ENCODE data around the gene BRCA2. TPM values are rescaled to one million over a fixed set of nuclear protein-coding genes. Genes with fewer than 3 reads are reported as not detected.

BRCA2 gene
- total and polyA plus RNA-seq, 9 of the 15 experiments (the other 6 are each of a cell fraction or from before 2014, with no cell fraction given) = 4.1 to 17.3 (median 5.8) TPM

- TF ChIP-seq ZNF584 (CRISPR knock-in tag; IDR thresholded peaks at IDR 0.05; ENCODE audit: low read depth) = no peak
- no peak for TF ChIP-seq ZKSCAN1 (IDR thresholded peaks at IDR 0.05; ENCODE audit: low read depth, low read length)
- no peak for TF ChIP-seq ZNF551 (CRISPR knock-in tag; IDR thresholded peaks at IDR 0.05)
- TF ChIP-seq NR1H2 (CRISPR knock-in tag; IDR thresholded peaks at IDR 0.05) = no peak
- TF ChIP-seq XRCC3 (IDR thresholded peaks at IDR 0.05) = no peak
- no peak for TF ChIP-seq CBX8 (IDR thresholded peaks at IDR 0.05; ENCODE audit: borderline replicate concordance, extremely low read depth, low read depth, low read length, poor library complexity, severe bottlenecking)
- no peak for TF ChIP-seq ZNF583 (CRISPR knock-in tag; IDR thresholded peaks at IDR 0.05)
- TF ChIP-seq, protein P1, sequence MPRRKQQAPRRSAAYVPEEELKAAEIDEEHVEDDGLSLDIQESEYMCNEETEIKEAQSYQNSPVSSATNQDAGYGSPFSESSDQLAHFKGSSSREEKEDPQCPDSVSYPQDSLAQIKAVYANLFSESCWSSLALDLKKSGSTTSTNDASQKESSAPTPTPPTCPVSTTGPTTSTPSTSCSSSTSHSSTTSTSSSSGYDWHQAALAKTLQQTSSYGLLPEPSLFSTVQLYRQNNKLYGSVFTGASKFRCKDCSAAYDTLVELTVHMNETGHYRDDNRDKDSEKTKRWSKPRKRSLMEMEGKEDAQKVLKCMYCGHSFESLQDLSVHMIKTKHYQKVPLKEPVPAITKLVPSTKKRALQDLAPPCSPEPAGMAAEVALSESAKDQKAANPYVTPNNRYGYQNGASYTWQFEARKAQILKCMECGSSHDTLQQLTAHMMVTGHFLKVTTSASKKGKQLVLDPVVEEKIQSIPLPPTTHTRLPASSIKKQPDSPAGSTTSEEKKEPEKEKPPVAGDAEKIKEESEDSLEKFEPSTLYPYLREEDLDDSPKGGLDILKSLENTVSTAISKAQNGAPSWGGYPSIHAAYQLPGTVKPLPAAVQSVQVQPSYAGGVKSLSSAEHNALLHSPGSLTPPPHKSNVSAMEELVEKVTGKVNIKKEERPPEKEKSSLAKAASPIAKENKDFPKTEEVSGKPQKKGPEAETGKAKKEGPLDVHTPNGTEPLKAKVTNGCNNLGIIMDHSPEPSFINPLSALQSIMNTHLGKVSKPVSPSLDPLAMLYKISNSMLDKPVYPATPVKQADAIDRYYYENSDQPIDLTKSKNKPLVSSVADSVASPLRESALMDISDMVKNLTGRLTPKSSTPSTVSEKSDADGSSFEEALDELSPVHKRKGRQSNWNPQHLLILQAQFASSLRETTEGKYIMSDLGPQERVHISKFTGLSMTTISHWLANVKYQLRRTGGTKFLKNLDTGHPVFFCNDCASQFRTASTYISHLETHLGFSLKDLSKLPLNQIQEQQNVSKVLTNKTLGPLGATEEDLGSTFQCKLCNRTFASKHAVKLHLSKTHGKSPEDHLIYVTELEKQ (CRISPR knock-in tag; IDR thresholded peaks at IDR 0.05) = no peak
- no peak for TF ChIP-seq TCFL5 (CRISPR knock-in tag; conservative IDR thresholded peaks at IDR 0.05)
- TF ChIP-seq ZNF140 (CRISPR knock-in tag; IDR thresholded peaks at IDR 0.05) = no peak
- TF ChIP-seq, protein P2, sequence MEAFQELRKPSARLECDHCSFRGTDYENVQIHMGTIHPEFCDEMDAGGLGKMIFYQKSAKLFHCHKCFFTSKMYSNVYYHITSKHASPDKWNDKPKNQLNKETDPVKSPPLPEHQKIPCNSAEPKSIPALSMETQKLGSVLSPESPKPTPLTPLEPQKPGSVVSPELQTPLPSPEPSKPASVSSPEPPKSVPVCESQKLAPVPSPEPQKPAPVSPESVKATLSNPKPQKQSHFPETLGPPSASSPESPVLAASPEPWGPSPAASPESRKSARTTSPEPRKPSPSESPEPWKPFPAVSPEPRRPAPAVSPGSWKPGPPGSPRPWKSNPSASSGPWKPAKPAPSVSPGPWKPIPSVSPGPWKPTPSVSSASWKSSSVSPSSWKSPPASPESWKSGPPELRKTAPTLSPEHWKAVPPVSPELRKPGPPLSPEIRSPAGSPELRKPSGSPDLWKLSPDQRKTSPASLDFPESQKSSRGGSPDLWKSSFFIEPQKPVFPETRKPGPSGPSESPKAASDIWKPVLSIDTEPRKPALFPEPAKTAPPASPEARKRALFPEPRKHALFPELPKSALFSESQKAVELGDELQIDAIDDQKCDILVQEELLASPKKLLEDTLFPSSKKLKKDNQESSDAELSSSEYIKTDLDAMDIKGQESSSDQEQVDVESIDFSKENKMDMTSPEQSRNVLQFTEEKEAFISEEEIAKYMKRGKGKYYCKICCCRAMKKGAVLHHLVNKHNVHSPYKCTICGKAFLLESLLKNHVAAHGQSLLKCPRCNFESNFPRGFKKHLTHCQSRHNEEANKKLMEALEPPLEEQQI (IDR thresholded peaks at IDR 0.05) = no peak
- peak; percentile 97 for TF ChIP-seq PHF20 (IDR thresholded peaks at IDR 0.05; ENCODE audit: partially characterized antibody)
- TF ChIP-seq SRSF3 (IDR thresholded peaks at IDR 0.05; ENCODE audit: insufficient read depth, low read length) = no peak
- no peak for TF ChIP-seq RBM14 (IDR thresholded peaks at IDR 0.05; ENCODE audit: borderline replicate concordance, insufficient read depth, low read depth, low read length)
- TF ChIP-seq SNRNP70 (optimal IDR thresholded peaks at IDR 0.05; ENCODE audit: low read depth, low read length) = no peak
- TF ChIP-seq ZNF778 (CRISPR knock-in tag; IDR thresholded peaks at IDR 0.05) = no peak
- no peak for TF ChIP-seq KDM2B (CRISPR knock-in tag; IDR thresholded peaks at IDR 0.05)
- TF ChIP-seq, protein P3, sequence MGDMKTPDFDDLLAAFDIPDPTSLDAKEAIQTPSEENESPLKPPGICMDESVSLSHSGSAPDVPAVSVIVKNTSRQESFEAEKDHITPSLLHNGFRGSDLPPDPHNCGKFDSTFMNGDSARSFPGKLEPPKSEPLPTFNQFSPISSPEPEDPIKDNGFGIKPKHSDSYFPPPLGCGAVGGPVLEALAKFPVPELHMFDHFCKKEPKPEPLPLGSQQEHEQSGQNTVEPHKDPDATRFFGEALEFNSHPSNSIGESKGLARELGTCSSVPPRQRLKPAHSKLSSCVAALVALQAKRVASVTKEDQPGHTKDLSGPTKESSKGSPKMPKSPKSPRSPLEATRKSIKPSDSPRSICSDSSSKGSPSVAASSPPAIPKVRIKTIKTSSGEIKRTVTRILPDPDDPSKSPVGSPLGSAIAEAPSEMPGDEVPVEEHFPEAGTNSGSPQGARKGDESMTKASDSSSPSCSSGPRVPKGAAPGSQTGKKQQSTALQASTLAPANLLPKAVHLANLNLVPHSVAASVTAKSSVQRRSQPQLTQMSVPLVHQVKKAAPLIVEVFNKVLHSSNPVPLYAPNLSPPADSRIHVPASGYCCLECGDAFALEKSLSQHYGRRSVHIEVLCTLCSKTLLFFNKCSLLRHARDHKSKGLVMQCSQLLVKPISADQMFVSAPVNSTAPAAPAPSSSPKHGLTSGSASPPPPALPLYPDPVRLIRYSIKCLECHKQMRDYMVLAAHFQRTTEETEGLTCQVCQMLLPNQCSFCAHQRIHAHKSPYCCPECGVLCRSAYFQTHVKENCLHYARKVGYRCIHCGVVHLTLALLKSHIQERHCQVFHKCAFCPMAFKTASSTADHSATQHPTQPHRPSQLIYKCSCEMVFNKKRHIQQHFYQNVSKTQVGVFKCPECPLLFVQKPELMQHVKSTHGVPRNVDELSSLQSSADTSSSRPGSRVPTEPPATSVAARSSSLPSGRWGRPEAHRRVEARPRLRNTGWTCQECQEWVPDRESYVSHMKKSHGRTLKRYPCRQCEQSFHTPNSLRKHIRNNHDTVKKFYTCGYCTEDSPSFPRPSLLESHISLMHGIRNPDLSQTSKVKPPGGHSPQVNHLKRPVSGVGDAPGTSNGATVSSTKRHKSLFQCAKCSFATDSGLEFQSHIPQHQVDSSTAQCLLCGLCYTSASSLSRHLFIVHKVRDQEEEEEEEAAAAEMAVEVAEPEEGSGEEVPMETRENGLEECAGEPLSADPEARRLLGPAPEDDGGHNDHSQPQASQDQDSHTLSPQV (IDR thresholded peaks at IDR 0.05) = peak; percentile 45
Measured at GRCh38 chr13:32315238-32316027, at the start of gene BRCA2, which contains the start of gene ZAR1L (continued).
